ENCODE measurements around the gene C3orf49.
A peak's percentile ranks its signal among the peaks of the same experiment; 100 is the strongest.

C3orf49 gene

GRCh38 chr3:63819151-63819398 is at the start of gene C3orf49:
Gene C3orf49, plus strand, starts transcription at chr3:63819299. Its CDS starts 173 bp downstream, at chr3:63819472.
- DNase-seq (ENCODE audit: low read depth): no peak

- no peak for DNase-seq (ENCODE audit: low read depth)
These were observed 44.3 kb upstream of the C3orf49 start for GRCh38 chr3:63774781-63775180.

DNA sequence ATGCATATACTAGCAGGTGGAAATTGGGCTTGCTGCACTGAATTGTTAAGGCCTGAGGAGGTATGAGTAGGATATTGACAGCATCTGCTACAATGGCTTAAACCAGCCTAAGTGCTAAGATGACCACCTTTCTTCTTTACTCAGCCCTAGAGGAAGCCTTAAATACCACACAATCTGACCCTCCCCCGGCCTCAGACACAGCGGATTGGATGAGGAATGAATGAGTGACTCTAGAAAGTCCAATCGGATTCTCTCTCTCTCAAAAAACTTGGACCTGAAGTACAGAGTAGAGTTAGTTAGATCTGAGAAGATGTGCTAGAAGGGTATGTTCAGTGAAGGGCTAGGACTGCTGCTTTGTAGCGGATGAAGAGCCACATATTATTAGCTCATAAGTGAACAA is 39.9 kb upstream of the C3orf49 start:
- DNase-seq (ENCODE audit: low read depth): no peak

DNA sequence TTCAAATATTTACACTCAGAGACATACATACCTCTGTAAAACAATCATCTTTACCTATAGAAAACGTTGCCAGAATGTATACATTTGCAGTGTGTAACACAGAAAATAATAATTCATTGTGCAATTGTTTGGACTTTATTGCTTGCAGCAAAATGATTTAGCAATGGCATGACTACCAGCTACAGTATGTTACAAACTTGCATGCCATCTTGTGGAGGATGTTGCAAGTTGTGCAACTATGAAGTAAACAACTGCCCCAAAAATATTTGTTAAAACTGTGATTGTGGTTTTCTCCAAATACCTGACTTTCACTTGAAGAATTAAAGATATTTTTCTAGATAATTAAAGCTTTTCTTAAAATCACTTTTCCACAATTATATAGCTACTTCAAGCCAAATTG is 27.1 kb upstream of the C3orf49 start:
- DNase-seq (ENCODE audit: low read depth): peak; percentile 50

GRCh38 chr3:63795438-63795837 is 23.7 kb upstream of the C3orf49 start:
- DNase-seq (ENCODE audit: low read depth): no peak

- no peak for DNase-seq (ENCODE audit: low read depth)
These were observed 20.6 kb upstream of the C3orf49 start for GRCh38 chr3:63798544-63798943.

DNA sequence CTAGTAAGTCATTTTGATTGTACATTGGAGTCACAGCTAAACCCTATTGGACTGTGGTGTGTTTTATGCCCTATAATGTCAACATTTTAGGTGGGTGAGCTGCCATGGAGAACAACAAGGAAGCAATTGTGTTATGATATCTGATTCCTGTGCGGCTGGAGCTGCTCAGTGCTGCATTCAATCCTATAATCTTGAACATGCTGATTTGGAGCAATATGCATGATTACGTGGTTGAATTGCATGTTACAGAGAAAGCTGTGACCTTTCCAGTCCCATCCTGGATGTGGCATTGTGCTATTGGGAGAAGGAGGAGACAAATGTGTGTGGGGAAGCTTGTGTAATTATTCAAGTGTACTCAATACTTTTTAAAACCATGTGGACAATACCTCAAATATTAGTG is 20.1 kb upstream of the C3orf49 start:
- DNase-seq (ENCODE audit: low read depth): no peak

GRCh38 chr3:63800097-63800496 is 19.0 kb upstream of the C3orf49 start:
- peak; percentile 28 for DNase-seq (ENCODE audit: low read depth)

GRCh38 chr3:63803911-63804310 is 15.2 kb upstream of the C3orf49 start:
- no peak for DNase-seq (ENCODE audit: low read depth)

- DNase-seq (ENCODE audit: low read depth): no peak
These were observed 11.0 kb upstream of the C3orf49 start for GRCh38 chr3:63807961-63808565.

DNA sequence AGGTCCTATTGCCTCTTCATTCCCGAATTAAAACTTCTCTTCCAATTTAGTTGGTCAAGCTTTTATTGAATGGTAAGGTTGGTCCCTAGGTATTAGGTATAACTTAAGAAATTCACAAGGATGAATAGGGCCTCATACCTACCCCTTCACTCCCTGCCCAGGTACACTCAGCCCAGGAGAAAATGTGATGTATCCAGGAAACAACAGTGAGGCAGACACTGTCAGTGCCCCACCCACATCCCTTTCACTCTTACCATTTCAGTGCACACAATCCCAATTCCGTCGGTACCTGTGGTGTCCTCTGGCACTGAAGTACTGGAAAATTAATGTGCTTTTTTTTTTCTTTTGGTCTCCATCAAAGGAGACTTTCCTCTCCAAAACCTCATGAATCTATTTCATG is 10.5 kb upstream of the C3orf49 start:
- no peak for DNase-seq (ENCODE audit: low read depth)

- peak; percentile 24 for DNase-seq (ENCODE audit: low read depth)
These were observed 9.5 kb upstream of the C3orf49 start for GRCh38 chr3:63809607-63810006.

GRCh38 chr3:63814237-63814636 is 4.9 kb upstream of the C3orf49 start:
- no peak for DNase-seq (ENCODE audit: low read depth)

DNA sequence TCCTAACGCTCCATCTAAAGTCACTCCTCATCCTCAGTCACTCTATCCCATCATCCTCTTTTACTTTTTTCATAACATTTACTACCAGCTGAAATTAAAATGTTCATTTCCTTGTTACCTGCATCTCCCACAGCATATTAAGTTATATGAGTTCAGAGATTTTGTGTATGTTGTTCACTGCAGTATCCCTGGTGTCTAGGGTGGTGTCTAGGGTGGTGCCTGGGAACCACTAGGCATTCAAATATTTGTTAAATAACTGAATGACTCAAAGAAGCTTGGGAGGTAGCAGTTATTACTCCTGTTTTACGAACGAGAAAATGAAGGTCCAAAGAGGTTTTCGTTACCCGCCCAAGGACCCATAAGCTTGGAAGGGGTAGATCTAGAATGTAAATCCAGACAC is 1.9 kb upstream of the C3orf49 start:
- no peak for DNase-seq (ENCODE audit: low read depth)

DNA sequence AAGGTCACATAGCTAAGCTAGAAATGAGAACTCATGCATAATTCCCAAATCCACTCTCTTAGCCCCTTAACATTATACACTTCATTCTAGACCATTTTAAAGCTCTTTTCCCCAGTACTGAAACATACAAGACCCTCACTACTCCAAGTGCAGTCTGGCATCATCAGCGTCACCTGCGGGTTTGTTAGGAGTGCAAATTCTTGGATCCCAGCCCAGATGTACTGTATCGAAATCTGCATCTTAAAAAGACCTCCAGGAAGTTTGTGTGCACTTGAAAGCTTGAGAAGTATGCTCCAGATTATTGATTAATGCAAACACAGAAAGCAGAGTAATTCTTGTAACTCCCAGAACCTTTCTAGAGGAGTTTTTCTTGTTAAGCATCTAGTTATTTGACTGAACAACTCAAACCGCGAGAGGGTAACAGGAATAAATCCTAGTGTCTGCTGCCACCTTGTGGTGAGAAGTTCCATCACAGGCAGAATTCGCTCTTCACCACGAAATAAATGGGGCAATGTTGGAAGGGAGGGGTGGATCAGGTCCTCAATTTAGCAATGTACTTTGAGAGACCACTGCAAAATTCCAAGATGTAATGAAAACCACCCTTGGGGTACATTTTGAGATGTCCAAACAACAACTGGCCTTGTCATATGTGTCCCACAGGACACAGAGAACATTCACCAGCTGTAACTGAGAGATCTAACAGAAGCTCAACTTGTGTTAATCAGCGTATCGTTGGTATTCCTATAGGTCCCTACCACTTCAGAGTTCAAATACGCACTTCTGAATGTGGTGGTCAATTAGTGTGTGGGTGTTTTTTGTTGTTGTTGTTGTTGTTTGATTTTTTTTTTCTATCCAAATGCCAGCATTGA is 583 bp upstream of the C3orf49 start:
- peak; percentile 29 for DNase-seq (ENCODE audit: low read depth)

DNA sequence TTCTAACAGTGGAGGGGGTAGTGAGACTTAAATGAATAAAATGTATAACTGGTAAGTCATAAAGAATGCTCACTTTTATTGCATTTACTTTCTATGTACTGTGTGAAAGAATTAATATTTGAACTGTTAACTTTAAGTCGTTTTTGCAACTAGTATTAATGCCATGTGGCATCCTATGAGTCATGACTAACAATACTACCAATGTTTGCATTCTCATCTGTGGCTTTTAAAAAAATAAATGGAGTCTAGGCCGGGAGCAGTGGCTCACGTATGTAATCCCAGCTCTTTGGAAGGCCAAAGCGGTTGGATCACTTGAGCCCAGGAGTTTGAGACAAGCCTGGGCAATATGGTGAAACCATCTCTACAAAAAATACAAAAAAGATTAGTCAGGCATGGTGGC is 5.2 kb downstream of the C3orf49 start:
- no peak for DNase-seq (ENCODE audit: low read depth)

- no peak for DNase-seq (ENCODE audit: low read depth)
These were observed 11.4 kb downstream of the C3orf49 start for GRCh38 chr3:63830526-63830925.

DNA sequence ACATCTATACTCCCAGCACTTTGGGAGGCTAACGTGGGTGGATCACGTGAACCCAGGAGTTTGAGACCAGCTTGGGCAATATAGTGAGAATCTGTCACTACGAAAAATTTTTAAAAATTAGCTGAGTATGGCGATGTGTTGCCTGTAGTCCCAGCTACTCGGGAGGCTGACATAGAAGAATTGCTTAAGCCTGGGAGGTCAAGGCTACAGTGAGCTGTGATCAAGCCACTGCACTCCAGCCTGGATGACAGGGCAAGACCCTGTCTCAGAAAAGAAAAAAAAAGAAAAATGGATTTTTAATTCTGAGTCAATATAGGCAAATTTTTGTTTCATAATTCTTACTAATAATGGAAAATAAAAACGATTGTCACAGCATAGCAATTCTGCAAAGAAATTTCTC is 13.3 kb downstream of the C3orf49 start:
- DNase-seq (ENCODE audit: low read depth): no peak

GRCh38 chr3:63841704-63842103 is 22.6 kb downstream of the C3orf49 start:
- no peak for DNase-seq (ENCODE audit: low read depth)

GRCh38 chr3:63842127-63842526 is 23.0 kb downstream of the C3orf49 start:
- no peak for DNase-seq (ENCODE audit: low read depth)

GRCh38 chr3:63845215-63845614 is 26.1 kb downstream of the C3orf49 start:
- DNase-seq (ENCODE audit: low read depth): no peak

DNA sequence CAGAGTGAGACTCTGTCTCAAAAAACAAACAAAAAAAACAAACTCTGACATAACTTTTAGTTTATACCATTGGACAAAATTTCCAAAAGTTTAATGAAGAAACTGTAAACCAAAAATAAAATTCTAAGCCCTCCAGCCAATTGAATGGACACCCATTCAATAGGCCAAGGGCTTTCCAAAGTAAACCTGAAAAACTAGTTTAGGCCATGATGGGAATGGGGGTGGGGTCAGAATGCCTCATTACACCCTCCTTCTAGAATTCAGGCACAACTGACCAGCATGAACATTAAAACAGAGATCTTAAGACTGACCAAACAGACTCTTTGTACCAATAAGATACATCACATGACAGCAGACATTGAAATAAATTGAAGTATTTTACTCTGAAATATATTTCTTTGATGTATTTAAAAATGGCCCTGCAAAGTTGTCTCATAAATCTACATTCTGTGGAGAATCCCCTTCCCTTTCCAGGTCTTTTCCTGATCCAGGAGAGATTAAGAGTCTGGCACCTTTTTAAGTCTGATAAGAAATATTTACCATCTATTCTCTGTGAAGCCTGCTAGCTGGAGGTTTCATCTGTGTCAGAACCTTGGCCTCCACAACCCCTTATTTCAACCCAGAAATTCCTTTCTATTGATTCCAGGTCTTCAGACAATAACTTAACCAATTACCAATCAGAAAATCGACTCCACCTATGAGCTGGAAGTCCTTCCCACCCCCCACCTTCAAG is 28.8 kb downstream of the C3orf49 start:
- DNase-seq (ENCODE audit: low read depth): no peak

DNA sequence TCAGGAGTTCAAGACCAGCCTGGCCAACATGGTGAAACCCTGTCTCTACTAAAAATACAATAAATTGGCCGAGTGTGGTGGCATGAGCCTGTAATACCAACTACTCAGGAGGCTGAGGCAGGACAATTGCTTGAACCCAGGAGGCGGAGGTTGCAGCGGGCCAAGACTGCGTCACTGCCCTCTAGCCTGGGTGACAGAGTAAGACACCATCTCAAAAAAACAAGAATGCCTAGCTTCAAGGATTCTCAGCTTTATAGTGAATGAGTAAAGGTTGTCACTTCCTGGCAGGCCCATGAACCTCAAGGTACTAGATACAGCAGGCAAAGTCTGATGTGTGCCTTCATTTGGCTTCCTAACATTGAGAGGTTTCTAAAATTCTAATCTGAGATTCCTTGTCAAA is 30.1 kb downstream of the C3orf49 start:
- no peak for DNase-seq (ENCODE audit: low read depth)
